Germinal center (tissue), 1 donor: Measurements from ENCODE around the gene LIMA1.
"Not testable (repeated sequence)": the region's sequence is repeated elsewhere in the genome, so short reads cannot be mapped to it uniquely, and the experiment has no call there.

ENCODE experiments used
- DNase-seq: peaks from one replicate; pipeline ENCODE4 v3.0.0; 2012; ENCODE audit warnings: mixed read lengths, low spot score

The LIMA1 gene

DNA sequence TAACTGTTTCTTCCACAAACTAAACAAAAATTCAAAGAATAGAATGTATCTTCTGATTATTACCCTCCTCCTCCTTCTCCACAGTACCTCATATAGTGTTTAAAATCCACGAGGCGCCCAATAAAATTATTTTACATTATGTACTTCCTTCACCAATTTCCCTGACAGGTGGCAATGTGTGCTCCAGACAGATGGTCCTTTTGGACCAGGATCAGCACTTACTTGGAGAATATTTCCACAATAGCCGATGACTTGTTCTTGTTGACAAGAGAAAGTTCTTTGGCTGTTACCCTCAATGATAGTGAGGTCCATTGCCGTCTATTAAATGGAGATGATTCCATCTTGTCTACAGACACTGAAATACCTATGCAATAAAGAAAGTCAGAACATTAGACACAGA is 34.9 kb downstream of the LIMA1 start:
- no peak for DNase-seq

DNA sequence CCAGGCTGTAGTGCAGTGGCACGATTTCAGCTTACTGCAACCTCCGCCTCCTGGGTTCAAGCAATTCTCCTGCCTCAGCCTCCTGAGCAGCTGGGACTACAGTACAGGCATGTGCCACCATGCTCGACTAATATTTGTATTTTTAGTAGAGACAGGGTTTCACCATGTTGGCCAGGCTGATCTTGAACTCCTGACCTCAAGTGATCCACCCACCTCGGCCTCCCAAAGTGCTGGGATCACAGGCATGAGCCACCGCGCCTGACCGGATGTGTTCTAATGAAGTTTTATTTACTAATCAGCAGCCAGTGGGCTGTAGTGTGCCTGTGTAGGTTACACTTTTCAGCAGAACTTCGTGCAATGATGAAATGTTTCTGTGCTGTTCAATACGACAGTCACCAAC is 35.7 kb downstream of the LIMA1 start:
- not testable (repeated sequence) for DNase-seq

DNA sequence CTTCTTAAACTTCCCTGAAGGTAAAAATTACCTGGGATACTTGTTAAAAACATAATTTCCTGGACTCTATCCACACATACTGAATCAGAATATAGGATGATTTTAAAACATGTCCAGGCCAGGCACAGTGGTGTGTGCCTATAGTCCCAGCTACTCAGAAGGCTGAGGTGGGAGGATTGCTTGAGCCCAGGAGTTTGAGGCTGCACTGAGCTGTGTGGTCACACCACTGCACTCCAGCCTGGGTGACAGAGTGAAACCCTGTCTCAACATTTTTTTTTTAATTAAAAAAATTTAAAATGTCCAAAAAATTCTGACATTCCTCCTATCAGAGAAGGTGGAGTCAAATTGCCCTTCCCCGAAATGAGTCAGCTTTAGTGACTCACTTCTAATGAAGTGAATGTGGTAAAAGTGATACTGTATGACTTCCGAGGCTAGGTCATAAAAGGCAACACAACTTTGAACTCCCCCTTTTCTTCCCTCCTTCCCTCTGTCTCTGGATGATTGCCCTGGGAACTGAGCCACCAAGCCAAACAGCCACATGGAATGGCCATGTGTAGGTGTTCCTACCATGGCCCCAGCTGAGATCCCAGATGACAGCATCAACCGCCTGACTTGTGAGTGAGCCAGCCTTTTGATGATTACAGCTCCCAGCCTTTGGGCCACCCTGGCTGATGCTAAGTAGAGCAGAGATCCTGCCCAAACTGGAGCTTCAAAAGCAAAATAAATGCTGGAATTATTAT is 36.3 kb downstream of the LIMA1 start:
- DNase-seq = no peak

DNA sequence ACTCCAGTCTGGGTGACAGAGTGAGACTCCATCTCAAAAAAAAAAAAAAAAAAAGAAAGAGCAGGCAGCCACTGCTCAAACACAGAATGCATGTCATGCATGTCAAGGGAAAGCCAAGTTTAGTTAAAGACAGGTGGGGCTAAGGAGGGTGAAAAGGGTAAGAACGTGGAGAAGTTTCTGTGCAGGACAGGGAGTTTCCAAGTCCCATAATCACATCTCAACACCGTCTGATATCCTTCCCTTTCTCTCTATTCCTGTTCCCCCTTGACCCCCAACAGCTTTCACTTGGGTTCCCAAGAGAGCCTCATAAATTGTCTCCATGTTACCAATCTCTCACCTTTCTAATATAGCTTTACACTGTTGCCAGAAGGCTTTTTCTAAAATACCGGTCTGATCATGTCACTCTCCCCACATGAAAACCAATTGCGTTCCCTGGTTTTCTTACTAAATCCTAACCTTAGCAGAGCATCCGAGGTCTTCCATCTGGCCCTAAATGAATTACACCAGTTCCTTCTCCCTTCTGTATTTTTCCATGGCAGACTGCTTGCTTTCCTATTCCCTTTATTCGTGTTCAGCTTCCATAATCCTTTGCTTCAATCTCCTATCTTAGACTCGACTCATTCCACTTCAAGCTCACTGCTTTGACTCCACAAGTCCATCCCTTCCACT is 37.0 kb downstream of the LIMA1 start:
- DNase-seq = no peak

DNA sequence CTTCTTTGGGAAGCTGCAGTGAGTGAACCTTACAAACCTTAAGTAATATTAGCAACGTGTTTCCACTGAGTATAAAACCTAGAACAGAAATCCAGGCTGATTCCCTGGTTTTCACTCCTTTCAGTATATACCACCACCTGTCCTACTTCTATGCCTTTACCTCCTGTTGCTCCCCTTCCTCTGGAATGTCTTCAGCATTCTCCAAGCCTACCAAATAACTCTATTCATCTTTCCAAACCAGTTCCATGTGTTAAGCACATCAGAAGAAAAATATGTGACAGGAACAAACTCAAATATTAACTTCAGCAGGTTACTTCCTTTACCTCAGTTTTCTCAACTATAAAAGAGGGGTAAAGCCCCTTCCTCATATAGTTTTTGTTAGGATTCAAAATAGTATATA is 39.8 kb downstream of the LIMA1 start:
- no peak for DNase-seq

DNA sequence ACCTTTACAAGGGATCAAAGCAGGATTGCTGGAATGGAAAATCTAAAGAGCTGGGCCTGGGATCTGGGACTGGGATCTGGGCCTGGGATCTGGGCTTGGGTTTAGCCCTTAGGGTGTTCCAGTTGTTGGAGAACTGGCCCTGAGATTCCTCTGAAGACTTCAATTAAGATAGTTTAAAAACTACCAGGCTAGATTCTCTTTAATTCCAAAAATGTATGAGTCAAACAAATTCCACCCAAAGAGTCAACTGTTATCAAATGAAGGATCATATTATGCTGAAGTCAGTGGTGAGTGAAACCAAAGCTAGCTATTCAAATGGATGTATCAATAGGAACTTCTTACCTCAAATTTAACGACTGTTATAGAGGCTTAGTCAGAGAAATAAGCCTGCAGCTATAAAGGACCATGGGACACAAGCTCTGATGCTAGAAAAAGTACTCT is 40.5 kb downstream of the LIMA1 start:
- no peak for DNase-seq

DNA sequence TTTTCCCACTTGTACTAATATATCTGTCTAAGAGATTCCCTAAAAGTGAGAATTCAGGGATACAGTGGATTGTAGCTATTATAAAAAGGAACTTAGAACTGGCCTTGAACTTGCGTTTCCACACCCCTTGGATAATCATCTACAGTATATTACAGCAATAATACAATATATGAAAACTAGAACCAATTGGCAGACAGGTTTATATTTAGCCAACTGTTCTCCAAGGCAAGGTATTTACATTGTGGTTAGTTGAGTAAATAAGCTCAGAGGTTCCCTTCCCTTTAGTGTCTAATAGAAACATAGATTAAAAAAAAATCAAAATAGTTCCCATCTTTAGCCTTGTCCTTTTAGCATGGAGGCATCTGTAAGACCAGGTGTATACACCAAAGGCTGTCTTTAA is 42.1 kb downstream of the LIMA1 start:
- no peak for DNase-seq

DNA sequence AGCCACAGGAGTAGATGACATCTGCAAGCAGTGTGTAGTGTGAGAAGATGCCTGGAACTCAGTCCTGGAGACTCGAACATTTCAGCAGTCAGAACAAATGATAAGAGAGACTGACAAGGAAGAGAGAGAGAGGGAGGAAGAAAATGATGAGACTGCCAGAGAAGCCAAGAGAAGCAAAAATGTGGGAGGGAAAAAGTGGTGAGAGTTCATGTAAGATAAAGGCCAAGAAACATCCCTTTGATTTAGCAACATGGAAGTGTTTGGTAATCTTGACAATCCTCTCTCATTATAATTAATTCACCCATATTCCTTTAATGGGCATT is 42.6 kb downstream of the LIMA1 start:
- DNase-seq = no peak

DNA sequence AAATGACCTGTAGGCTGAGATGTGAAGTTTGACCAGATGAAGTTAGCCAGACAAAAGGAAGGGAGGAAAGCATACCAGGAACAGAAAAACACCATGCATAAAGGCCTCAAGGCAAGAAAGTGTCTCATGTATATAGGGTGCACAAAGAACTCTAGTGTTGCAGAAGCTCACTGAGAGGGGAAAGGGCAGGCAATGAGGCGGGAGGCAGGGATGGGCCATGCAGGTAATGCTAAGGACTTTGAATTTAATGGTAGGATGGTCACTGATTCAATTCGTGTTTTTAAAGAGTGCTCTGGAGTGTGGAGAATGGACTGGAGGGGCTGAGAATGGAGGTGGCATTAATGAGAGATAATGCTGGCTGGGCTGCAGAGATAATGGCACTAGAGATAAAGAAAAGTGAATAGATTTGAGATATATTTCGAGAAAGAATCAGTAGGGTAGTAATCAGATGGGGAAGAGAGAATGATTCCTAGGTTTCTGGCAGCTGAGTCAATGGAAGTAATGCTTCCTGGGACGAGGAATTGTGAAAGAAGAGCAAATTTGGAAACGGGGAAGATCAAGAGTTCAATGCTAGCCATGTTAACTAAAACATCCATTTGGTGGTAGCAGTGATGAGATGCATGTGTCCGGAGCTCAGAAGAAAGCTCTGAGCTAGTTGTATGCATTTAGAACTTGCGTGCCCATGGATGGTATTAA is 43.1 kb downstream of the LIMA1 start:
- no peak for DNase-seq

DNA sequence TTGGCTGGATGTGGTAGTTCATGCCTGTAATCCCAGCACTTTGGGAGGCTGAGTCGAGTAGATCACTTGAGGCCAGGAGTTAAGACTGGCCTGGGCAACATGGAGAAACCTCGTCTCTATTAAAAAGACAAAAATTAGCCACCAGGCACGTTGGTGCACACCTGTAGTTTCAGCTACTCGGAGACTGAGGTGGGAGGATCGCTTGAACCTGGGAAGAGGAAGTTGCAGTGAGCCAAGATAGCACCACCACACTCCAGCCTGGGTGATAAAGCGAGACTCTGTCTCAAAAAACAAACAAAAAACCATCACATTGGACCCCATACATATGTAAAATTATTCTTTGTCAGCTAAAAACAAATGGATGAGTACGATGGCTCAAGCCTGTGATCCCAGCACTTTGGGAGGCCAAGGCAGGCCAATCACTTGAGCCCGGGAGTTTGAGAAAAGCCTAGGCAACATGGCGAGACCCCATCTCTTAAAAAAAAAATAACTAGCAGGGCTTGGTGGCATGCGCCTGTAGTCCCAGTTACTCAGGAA is 43.9 kb downstream of the LIMA1 start:
- no peak for DNase-seq

DNA sequence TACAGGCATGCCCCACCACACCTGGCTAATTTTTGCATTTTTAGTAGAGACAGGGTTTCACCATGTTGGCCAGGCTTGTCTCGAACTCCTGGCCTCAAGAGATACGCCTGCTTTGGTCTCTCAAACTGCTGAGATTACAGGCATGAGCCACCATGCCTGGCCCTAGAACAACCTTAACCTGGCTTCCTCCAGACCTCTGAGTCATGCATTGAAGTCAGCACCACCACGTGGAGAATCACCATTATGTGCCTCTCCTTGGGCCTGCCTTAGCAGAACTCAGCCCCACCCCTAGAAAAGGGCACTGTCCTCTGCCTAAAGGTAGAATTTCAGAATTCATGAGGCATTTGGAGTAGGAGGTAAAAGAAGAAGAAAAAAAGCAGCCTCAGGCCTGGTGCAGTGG is 49.0 kb downstream of the LIMA1 start:
- DNase-seq = no peak

DNA sequence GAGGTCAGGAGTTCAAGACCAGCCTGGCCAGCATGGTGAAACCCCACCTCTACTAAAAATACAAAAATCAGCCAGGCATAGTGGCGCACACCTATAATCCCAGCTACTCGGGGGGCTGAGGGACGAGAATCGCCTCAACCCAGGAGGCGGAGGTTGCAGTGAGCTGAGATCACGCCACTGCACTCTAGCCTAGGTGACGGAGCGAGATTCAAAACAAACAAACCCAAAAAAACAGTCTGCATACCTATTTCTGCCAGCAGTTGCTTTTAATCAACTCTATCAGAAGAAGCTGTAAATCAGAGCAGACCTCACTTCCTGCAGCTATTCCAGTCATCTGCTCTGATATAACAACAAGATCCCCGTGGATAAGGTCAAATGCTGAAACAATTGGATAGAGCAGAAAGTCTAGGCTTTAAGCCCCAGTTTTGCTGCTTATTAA is 50.5 kb downstream of the LIMA1 start:
- DNase-seq = no peak

DNA sequence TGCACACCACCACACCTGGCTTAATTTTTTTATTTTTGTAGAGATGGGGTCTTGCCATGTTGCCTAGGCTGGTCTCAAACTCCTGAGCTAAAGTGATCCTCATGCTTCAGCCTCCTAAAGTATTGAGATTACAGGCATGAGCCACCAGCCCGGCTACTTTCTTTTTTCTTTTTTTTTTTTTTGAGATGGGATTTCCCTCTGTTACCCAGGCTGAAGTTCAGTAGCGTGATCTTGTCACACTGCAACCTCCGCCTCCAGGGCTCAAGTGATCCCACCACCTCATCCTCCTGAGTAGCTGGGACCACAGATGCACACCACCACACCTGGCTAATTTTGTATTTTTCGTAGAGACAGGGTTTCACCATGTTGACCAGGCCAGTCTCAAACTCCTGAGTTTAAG is 51.1 kb downstream of the LIMA1 start:
- no peak for DNase-seq

DNA sequence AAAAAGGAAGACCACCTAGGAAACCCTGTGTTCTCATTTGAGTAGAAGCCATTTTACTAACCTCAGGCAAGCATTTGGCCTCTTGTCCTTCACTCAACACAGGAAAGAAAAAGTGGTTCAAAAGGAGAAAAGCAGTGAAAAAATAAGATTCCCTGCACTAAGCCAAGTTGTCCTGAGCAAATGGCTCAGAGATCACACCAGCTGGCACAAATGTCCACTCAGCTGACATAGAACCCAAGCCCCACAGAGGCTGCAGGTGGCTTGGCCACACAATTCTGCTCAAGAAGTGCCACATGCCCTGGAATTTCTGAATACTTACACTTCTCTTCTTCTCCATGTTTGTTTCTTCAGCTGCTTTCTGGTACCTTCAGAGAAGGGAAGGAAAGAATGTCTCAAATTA is 52.0 kb downstream of the LIMA1 start:
- DNase-seq = no peak

DNA sequence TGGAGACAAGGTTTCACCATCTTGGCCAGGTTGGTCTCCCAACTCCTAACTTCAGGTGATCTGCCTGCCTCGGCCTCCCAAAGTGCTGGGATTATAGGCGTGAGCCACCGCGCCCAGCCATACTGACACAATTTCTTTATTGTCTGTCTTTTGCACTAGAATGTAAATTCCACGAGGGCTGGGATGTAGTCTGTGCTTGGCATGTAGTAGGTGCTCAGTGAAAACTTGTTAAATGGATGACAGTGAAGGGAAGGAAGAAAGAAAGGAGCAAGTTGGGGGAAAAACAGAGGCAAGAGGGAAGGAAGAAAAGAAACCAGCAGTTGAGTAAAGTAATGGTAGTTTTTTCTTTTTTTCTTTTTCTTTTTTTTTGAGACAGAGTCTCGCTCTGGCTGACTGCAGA is 53.1 kb downstream of the LIMA1 start:
- no peak for DNase-seq

DNA sequence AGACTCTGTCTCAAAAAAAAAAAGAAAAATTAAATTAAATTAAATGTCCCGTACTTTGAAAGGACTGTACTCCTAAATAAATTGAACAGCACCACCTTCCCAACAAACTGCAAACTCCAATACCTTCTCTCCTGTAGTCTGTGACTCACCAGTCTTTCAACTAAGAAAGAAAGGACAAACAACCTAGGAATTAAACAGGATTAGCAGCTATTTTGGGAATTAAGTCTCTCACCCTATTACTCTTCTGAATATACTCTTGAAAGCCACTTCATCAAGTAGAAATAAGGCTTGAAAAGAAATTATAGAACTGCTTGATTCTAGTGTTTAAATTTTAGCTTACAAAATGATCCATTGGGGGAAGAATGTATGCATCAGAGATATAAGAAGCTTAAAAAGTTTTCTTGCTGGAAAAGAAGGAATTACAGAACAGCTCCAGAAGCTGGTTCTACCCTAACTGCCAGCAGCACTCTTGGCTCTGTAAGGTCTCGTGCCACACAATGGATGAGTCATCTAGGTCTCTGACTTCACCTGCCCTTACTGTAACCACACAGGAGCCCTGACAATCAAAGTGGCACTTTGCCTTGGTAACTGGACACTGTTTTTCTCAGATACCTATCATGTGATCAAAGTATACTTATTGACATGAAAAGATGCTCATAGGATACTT is 59.2 kb downstream of the LIMA1 start:
- peak; percentile 31 for DNase-seq

DNA sequence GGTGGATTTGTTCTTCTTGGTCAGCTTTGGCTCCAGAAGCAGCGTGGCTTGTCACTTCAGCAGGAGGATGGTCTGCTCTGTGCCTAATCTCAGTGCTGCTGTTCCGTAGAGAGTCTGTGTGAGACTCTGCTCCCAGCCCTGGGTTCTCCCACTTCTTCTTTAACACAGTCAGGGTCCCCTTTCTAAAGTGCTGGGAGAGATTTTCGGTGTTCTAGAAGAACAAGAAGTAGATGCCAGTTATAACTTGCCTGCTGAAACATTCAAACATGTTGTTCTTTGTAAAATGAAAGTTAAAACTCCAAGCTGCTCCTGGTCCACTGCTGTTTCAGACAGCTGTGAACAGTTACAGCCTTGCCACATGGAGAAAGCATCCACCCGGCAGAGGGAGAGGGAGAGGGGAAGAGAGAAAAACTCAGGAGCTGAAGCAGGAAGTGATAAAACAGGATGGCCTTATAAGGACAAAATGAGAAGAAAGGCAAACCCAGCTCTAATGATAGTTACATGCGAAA is 61.0 kb downstream of the LIMA1 start:
- DNase-seq = peak; percentile 24

DNA sequence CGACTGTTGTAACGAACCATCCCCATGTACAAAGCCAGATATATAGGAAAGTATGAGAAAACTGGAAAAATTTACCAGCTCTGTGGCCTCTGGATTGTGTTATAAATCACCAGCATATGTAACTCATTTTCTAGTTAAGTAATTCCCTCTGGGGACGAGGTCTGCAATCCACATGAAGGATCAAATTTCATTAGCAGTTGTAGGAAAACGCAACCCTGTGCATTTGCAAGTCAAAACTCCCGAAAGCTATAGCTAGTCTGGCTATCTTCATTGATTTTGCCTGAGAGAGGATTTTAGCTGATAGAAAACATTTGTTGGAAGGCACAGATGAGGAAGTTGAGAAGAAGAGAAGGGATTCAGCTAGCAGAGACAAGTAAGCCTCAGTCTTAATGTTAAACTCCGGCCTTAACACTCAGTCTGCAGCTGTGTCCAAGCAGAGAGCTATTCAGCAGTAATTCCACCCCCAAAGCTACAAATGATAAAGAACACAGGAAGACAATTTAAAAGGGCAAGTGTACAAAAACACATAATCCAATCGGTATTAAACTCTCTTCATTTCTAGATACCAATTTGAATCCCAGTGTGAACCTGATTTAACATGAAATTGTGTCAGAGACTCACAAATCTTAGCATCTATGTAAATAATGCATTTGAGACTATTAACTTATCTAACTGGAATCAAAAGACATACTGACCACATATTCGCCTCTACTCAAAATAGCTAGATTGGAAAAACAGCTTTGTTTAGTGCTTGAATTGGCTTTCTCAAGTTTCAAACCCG is 61.9 kb downstream of the LIMA1 start:
- DNase-seq = no peak

DNA sequence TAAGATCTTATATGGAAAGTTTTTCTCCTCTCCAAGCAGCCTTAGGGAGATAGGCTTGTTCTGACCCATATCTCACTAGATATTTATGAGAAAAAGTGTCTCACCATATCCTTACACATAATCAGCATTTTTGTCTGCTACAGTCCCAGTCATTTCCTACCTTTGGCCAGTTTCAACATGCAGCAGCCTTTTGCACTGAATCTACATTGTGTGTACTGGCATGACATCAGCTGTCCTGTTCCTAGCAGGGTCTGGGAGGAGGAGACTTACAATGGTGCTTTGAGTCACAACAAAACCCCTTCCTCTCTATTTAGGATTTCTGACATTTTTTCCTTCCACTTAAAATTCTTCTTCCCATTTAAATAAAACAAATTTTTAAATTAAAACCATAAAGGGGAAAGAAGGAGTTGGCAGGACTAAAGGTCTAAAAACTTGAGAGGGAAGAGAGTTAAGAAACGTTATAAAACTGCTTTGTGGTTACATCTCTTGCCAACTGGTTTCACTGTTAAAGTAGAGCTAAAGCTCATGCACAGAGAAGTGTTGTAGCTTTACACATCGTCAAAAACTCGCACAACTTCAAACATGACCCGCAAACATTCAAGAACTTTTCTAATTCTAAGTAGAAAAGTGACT is 62.8 kb downstream of the LIMA1 start:
- no peak for DNase-seq

DNA sequence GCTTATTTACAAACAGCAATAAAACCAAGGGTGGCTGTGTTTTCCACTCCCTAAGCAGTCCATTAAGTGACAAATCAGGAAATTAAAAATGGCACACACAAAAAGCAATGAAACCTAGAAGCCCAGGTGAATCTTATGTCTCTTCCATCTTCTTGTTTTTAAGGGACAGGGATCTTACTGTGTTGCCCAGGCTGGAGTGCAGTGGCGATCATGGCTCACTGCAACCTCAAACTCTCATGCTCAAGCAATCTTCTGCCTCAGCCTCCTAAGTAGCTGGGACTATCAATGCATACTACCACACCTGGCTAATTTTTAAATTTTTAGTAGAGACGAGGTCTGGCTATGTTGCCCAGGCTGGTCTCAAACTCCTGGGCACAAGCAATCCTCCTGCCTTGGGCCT is 63.8 kb downstream of the LIMA1 start:
- DNase-seq = no peak

DNA sequence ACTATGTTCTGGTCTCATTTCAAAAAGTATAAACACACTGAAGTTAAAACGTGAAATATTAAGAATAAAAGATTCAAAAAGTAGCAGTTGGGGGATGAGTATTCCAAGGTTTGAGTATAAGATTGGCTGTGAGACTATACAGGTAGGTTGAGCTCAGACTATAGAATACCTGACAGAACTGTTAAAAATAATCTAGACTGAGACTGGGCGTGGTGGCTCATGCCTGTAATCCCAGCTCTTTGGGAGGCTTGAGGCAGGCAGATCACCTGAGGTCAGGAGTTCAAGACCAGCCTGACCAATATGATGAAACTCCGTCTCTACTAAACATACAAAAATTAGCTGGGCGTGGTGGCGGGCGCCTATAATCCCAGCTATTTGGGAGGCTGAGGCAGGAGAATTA is 64.3 kb downstream of the LIMA1 start:
- not testable (repeated sequence) for DNase-seq
